Tibial nerve (tissue), 4 donors: ENCODE measurements around the gene NOS1AP. TPM values are rescaled to one million over a fixed set of nuclear protein-coding genes. Genes with fewer than 3 reads are reported as not detected.

Experiments used
- DNase-seq, 2 donors: peaks; one replicate each; pipeline ENCODE4 v3.0.0-alpha.2; 2019; ENCODE audit warnings: low spot score in 2 of 2
- H3K27ac ChIP-seq, 4 donors: fragments of 200-600 bp; sonication (generic) in 3 of 4; one replicate each; pipeline ENCODE4 v1.5.1; 2017 to 2019; ENCODE audit warnings: mild to moderate bottlenecking in 1 of 4
- H3K27me3 ChIP-seq, 2 donors: fragments of 200-600 bp; sonication (generic) in 1 of 2; one replicate each; pipeline versions ENCODE4 v1.5.1 to v1.6.0; 2017 to 2019
- H3K36me3 ChIP-seq, 3 donors: fragments of 200-600 bp; sonication (generic); one replicate each; pipeline ENCODE4 v1.5.1; 2018 to 2019
- H3K4me1 ChIP-seq, 4 donors: fragments of 200-600 bp; sonication (generic) in 3 of 4; one replicate each; pipeline ENCODE4 v1.5.1; 2017 to 2019
- H3K4me3 ChIP-seq, 4 donors: fragments of 200-600 bp; sonication (generic) in 3 of 4; one replicate each; pipeline ENCODE4 v1.5.1; 2017 to 2019; ENCODE audit warnings: mild to moderate bottlenecking in 1 of 4, moderate library complexity in 1 of 4
- H3K9me3 ChIP-seq, 4 donors: fragments of 200-600 bp; sonication (generic) in 3 of 4; one replicate each; pipeline ENCODE4 v1.5.1; 2017 to 2019
- EP300 ChIP-seq, 2 donors: sonication (generic); formaldehyde crosslinking; IDR thresholded peaks; one replicate each; pipeline ENCODE4 v1.6.1; 2017; ENCODE audit warnings: antibody characterized with exemption in 2 of 2, mild to moderate bottlenecking in 1 of 2
- POLR2A ChIP-seq, 2 donors: fragments of 450-650 bp; IDR thresholded peaks; one replicate each; pipeline ENCODE4 v1.6.1; 2017; ENCODE audit warnings: antibody characterized with exemption in 2 of 2, mild to moderate bottlenecking in 2 of 2, moderate library complexity in 2 of 2
- WGBS, 2 donors: methylation state at CpG; one replicate each; pipeline ENCODE4 v1.1.5; 2018; 5-methylcytosine and 5-hydroxymethylcytosine counted together
- total RNA-seq, 4 donors: library from RNA; depleted of rRNA; stranded (reverse); fragments of >200 nt; gene quantifications; one replicate each; pipeline ENCODE4 v1.1.0, GENCODE V29; 2016
- TF ChIP-seq, protein P1 (sequence below), 5 experiments: fragments of 200-600 bp in 3 of 5; fragments of 450-650 bp in 2 of 5; sonication (generic) in 3 of 5; IDR thresholded peaks; one replicate each; pipeline ENCODE4 v1.5.1; 2016 to 2019; ENCODE audit warnings: antibody characterized with exemption in 5 of 5, mild to moderate bottlenecking in 3 of 5, moderate library complexity in 2 of 5

NOS1AP gene
- total RNA-seq, 4 donors from 2014 or later = 2.7 to 11.2 (median 5.3) TPM

DNA sequence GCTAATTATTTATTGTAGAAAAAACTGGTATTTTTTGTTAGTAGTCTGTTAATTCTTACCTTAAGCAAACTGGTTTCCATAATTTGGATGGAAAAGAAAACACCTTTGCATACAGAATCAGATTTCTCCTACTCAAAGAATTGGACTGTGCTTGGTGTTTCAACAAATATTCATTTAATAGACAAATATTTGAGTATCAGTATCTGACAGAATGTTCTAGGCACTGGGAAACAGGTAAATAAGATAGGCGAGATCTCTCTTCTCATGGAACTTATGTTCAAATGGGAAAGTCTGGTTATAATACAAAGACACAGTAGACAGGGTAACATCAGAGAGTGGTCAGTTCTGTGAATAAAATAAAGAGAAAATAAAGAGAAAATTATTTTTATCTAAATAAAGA, 119.9 kb downstream of the NOS1AP start:
- Histone ChIP-seq H3K4me1 (peaks cover 0 to 30% (median 2%) of the 10 kb centered on the region in 4 donors), H3K4me3 (no peak overlapping the region), H3K36me3 (no peaks in the 10 kb centered on the region), H3K27me3 (no peaks in the 10 kb centered on the region), H3K9me3 (no peaks in the 10 kb centered on the region), H3K27ac (no peak overlapping the region)
- no peak for DNase-seq
- 100% methylated on average over 1 of the region's 1 CpG for WGBS, 2 donors
- TF ChIP-seq, protein P1, sequence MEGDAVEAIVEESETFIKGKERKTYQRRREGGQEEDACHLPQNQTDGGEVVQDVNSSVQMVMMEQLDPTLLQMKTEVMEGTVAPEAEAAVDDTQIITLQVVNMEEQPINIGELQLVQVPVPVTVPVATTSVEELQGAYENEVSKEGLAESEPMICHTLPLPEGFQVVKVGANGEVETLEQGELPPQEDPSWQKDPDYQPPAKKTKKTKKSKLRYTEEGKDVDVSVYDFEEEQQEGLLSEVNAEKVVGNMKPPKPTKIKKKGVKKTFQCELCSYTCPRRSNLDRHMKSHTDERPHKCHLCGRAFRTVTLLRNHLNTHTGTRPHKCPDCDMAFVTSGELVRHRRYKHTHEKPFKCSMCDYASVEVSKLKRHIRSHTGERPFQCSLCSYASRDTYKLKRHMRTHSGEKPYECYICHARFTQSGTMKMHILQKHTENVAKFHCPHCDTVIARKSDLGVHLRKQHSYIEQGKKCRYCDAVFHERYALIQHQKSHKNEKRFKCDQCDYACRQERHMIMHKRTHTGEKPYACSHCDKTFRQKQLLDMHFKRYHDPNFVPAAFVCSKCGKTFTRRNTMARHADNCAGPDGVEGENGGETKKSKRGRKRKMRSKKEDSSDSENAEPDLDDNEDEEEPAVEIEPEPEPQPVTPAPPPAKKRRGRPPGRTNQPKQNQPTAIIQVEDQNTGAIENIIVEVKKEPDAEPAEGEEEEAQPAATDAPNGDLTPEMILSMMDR (IDR thresholded peaks at IDR 0.05) = no peak
- no peak for TF ChIP-seq POLR2A (IDR thresholded peaks at IDR 0.05)
- no peak for TF ChIP-seq EP300 (IDR thresholded peaks at IDR 0.05)

DNA sequence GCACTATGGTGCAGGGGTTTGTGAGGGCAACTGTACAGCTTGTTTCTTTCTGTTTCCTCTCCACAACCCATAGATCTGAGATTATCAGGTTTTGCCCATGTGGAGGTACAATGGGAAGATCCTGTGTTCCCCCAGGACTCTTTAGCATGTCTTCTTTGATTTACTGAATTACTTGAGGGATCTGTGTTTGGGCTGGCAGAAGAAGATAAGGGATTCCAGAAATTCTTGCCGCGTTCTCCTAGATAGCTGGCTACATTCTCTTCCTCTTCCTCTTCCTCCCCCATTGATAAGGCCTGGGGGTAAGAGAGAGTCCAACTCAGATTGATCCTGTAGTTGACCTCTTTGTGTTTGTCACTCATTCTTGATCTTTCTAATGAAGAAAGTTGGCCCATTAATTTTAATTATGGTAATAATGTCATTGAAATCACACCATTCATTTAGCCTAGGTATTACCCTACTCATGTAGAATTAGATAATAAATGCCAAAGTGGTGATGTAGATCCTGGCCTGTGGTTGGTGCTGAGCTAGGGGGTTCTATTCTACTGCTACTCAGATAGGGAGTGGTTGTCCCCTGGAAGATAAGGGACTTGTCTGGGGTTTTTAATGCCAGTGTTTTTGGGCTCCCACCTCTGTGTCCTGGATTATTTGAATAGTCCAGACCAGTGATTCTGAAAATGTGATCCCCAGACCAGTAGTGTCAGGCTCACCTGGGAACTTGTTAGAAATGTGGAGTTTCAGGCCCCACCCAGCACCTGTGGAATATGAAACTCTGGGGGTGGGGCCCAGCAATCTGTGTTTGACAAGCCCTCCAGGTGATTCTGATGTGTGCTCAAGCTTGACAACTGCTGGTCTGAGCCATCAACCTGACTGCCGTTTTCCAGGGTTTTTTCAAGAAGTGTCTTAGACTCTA, 122.2 kb downstream of the NOS1AP start:
- no peaks in the 10 kb centered on the region for H3K36me3 ChIP-seq
- H3K27me3 ChIP-seq = no peaks in the 10 kb centered on the region
- no peaks in the 10 kb centered on the region for H3K9me3 ChIP-seq
- DNase-seq = no peak
- TF ChIP-seq, protein P1 (IDR thresholded peaks at IDR 0.05) = no peak
- TF ChIP-seq POLR2A (IDR thresholded peaks at IDR 0.05) = no peak
- H3K4me1 ChIP-seq = peaks cover 0 to 44% (median 2%) of the 10 kb centered on the region in 4 donors
- 72 to 79% methylated on average over 3 of the region's 3 CpGs for WGBS, 2 donors
- H3K4me3 ChIP-seq = no peak overlapping the region
- H3K27ac ChIP-seq = no peak overlapping the region

DNA sequence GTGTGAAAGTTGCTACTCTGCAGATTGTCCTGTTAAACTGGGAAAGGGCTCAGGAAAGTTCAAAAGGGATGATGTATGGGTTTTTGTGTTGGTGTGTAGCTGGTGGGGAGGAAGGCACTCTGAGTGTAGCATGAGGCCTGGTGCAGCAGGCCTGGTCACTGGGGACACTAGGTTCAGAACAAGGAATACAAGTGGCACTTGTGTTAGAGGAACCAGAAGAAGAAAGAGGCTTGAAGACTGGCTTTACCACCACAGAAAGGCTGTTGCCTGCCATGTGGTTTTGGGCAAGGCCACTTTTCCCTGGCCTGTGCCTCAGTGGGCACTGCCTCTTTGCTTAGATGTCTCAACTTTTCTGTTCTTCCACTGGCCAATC, 122.8 kb downstream of the NOS1AP start:
- Histone ChIP-seq H3K27ac (no peak overlapping the region), H3K9me3 (no peaks in the 10 kb centered on the region), H3K4me3 (no peak overlapping the region), H3K27me3 (no peaks in the 10 kb centered on the region), H3K4me1 (peaks cover 0 to 50% (median 2%) of the 10 kb centered on the region in 4 donors), H3K36me3 (no peaks in the 10 kb centered on the region)
- DNase-seq = no peak
- no peak for TF ChIP-seq POLR2A (IDR thresholded peaks at IDR 0.05)
- TF ChIP-seq, protein P1 (IDR thresholded peaks at IDR 0.05) = no peak
- no peak for TF ChIP-seq EP300 (IDR thresholded peaks at IDR 0.05)

DNA sequence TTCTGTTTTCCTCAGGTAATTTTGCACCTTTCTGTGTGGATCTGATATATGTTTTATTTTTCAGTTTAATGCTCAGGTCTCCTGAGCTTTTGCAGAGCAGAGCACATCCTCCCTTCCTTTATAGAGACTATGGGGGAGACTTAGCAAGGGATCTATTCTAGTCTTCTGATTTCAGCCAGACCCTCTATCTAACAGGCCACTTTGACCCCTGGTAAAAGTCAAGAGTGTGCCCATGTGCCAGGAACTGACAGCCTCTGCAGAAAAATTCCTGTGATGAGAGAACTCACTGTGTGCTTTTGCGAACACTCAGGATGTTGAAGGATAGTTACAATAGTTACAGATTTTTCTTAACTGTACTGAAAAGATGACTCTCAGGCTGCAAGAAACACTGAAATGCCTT, 123.3 kb downstream of the NOS1AP start:
- no peak overlapping the region for H3K4me3 ChIP-seq
- WGBS, 2 donors = 57 to 70% methylated on average over 1 of the region's 1 CpG
- TF ChIP-seq, protein P1 (IDR thresholded peaks at IDR 0.05) = no peak
- no peak for TF ChIP-seq POLR2A (IDR thresholded peaks at IDR 0.05)
- no peak for TF ChIP-seq EP300 (IDR thresholded peaks at IDR 0.05)
- H3K36me3 ChIP-seq = no peaks in the 10 kb centered on the region
- no peak for DNase-seq
- H3K4me1 ChIP-seq = peaks cover 0 to 52% (median 2%) of the 10 kb centered on the region in 4 donors
- H3K27me3 ChIP-seq = no peaks in the 10 kb centered on the region
- H3K27ac ChIP-seq = peak overlapping the region in 1 of 4 donors; percentile 13
- H3K9me3 ChIP-seq = no peaks in the 10 kb centered on the region

DNA sequence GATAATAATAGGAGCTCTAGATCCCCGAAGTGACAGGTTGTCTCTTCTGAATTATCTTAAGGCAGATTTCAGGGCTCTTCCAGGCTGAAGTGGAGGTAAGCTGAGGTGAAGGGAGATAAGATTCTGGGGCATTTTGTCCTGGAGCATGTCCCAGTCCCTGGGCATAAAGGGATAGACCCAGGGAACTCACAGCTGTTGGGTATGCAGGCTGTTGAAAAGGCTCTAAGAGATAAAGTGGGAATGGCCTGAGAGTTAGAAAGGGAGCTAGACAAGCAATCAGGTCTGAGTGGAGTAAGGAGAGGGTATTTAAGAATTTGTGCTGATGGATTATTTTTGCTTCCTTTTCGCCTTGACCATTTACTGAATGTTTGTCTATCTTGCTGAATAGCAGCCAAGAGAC, 123.7 kb downstream of the NOS1AP start:
- 63 to 75% methylated on average over 2 of the region's 2 CpGs for WGBS, 2 donors
- no peaks in the 10 kb centered on the region for H3K36me3 ChIP-seq
- no peak overlapping the region for H3K4me3 ChIP-seq
- H3K4me1 ChIP-seq = peaks cover 0 to 49% (median 0%) of the 10 kb centered on the region in 4 donors
- H3K27ac ChIP-seq = peak overlapping the region in 2 of 4 donors; percentile 0 to 13
- no peaks in the 10 kb centered on the region for H3K27me3 ChIP-seq
- no peak for DNase-seq
- no peak for TF ChIP-seq POLR2A (IDR thresholded peaks at IDR 0.05)
- no peak for TF ChIP-seq EP300 (IDR thresholded peaks at IDR 0.05)
- TF ChIP-seq, protein P1 (IDR thresholded peaks at IDR 0.05) = no peak
- H3K9me3 ChIP-seq = no peaks in the 10 kb centered on the region
